ENCODE measurements around the gene NPY.

Gene NPY

GRCh38 chr7:24318326-24318725 lies 34.3 kb downstream of the NPY start:
- no peak for DNase-seq

GRCh38 chr7:24319209-24319608 lies 35.2 kb downstream of the NPY start:
- DNase-seq = no peak

- DNase-seq = no peak
Measured at GRCh38 chr7:24323961-24324480, 40.0 kb downstream of the NPY start.

GRCh38 chr7:24325708-24326107 lies 41.7 kb downstream of the NPY start:
- no peak for DNase-seq

GRCh38 chr7:24328050-24328449 lies 44.1 kb downstream of the NPY start:
- DNase-seq = no peak

GRCh38 chr7:24328894-24329293 lies 44.9 kb downstream of the NPY start:
- DNase-seq = no peak

GRCh38 chr7:24334012-24334411 lies 50.0 kb downstream of the NPY start:
- DNase-seq = no peak

GRCh38 chr7:24334627-24335026 lies 50.6 kb downstream of the NPY start:
- DNase-seq = no peak

GRCh38 chr7:24336461-24336860 lies 52.5 kb downstream of the NPY start:
- peak; percentile 48 for DNase-seq

- DNase-seq = no peak
Measured at GRCh38 chr7:24337180-24337579, 53.2 kb downstream of the NPY start.

- no peak for DNase-seq
Measured at GRCh38 chr7:24339575-24339974, 55.6 kb downstream of the NPY start.

GRCh38 chr7:24340727-24341126 lies 56.7 kb downstream of the NPY start:
- no peak for DNase-seq

Data from stimulated activated CD4-positive, alpha-beta T cell treated with anti-CD3 and anti-CD28 coated beads, Interleukin-15, amount 100 ng/mL, for 24 hours (primary cell).